ENCODE measurements around the gene KRTAP12-2. TPM values are rescaled to one million over a fixed set of nuclear protein-coding genes. Genes with fewer than 3 reads are reported as not detected.

KRTAP12-2 gene
- total and polyA plus RNA-seq, 8 donors, result not detected

GRCh38 chr21:44658913-44659595, 7.7 kb downstream of the KRTAP12-2 start:
- Histone ChIP-seq H3K4me1 (no peaks in the 10 kb centered on the region), H3K36me3 (no peaks in the 10 kb centered on the region), H3K9me3 (no peaks in the 10 kb centered on the region), H3K27me3 (peaks cover 0 to 15% (median 0%) of the 10 kb centered on the region in 4 donors), H3K27ac (no peak overlapping the region), H3K4me3 (no peak overlapping the region)
- no peak for ATAC-seq
- DNase-seq, result no peak
- intact Hi-C loops (cut with DNase I), result no loop called here
- TF ChIP-seq CTCF (IDR thresholded peaks at IDR 0.05), result no peak
- 36 to 37% methylated on average over 11 of the region's 11 CpGs for WGBS, 2 donors
- no peak for FAIRE-seq

GRCh38 chr21:44658541-44658910, 8.2 kb downstream of the KRTAP12-2 start:
- H3K27ac ChIP-seq, result no peak overlapping the region
- FAIRE-seq (no peak), DNase-seq (no peak), ATAC-seq (no peak)
- 56 to 73% methylated on average over 5 of the region's 5 CpGs for WGBS, 2 donors
- intact Hi-C loops (cut with DNase I), result no loop called here
- no peak for TF ChIP-seq CTCF (IDR thresholded peaks at IDR 0.05)
- H3K4me3 ChIP-seq, result no peak overlapping the region
- no peaks in the 10 kb centered on the region for H3K4me1 ChIP-seq
- no peaks in the 10 kb centered on the region for H3K36me3 ChIP-seq
- H3K9me3 ChIP-seq, result no peaks in the 10 kb centered on the region
- peaks cover 0 to 15% (median 0%) of the 10 kb centered on the region in 4 donors for H3K27me3 ChIP-seq

GRCh38 chr21:44657635-44658540, 8.8 kb downstream of the KRTAP12-2 start, which contains the start of gene KRTAP12-3:
Gene KRTAP12-3, plus strand, starts transcription at chr21:44657932. Its CDS starts 48 bp downstream, at chr21:44657980.
- intact Hi-C loops (cut with DNase I), result no loop called here

DNA sequence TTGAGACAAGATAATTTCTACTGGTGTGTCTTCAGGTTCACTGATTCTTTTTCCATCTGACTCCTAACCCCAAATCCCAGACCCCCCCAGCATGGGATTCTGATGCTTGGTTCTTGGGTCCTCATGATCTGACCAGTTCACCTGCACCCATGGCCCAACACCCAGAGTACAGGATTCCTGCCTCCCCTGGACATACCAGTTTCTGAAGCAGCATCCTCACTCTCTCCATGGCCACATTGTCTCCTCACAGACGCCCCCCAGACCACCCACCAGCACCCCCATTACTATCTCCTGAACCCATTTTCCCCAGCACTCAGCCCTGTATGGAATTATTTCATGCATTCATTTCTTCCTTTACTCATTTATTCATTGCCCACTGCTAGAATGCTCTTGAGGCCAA, 9.9 kb downstream of the KRTAP12-2 start:
- FAIRE-seq (no peak), DNase-seq (no peak), ATAC-seq (no peak)
- WGBS, 2 donors, result 24 to 34% methylated on average over 1 of the region's 1 CpG
- no peak overlapping the region for H3K4me3 ChIP-seq
- no peak overlapping the region for H3K27ac ChIP-seq
- intact Hi-C loops (cut with DNase I), result no loop called here
- no peaks in the 10 kb centered on the region for H3K9me3 ChIP-seq
- no peak for TF ChIP-seq CTCF (IDR thresholded peaks at IDR 0.05)
- no peaks in the 10 kb centered on the region for H3K36me3 ChIP-seq
- H3K27me3 ChIP-seq, result peaks cover 0 to 15% (median 0%) of the 10 kb centered on the region in 4 donors
- H3K4me1 ChIP-seq, result no peaks in the 10 kb centered on the region

More at GRCh38 chr21:44657635-44658540, 8.8 kb downstream of the KRTAP12-2 start, which contains the start of gene KRTAP12-3:
- Histone ChIP-seq H3K4me3 (no peak within 1 kb of the TSS), H3K27ac (no peak within 1 kb of the TSS), H3K4me1 (no peaks in the 10 kb centered on the region), H3K36me3 (no peaks in the 10 kb centered on the region), H3K27me3 (peaks cover 0 to 15% (median 0%) of the 10 kb centered on the region in 4 donors), H3K9me3 (no peaks in the 10 kb centered on the region)
- FAIRE-seq, result no peak
- no peak for TF ChIP-seq CTCF (IDR thresholded peaks at IDR 0.05)
- DNase-seq, result no peak
- no peak for ATAC-seq
- WGBS, 2 donors, result 58 to 74% methylated on average over 26 of the region's 26 CpGs
